ENCODE data around the gene CPNE6. TPM values are rescaled to one million over a fixed set of nuclear protein-coding genes. Genes with fewer than 3 reads are reported as not detected.

Gene CPNE6
- total and polyA plus RNA-seq, 2 of the 13 experiments (the other 11 are each of a cell fraction or from before 2014, with no cell fraction given), result not detected

GRCh38 chr14:24032727-24033418 lies 38.5 kb upstream of the CPNE6 start (continued):
- no peak for TF ChIP-seq NR2F1 (CRISPR knock-in tag; IDR thresholded peaks at IDR 0.05)
- TF ChIP-seq ARID5B (CRISPR knock-in tag; IDR thresholded peaks at IDR 0.05), result peak; percentile 96
- no peak for TF ChIP-seq TCF12 (IDR thresholded peaks at IDR 0.05)
- TF ChIP-seq TCF12 (CRISPR knock-in tag; IDR thresholded peaks at IDR 0.05), result no peak
- TF ChIP-seq ETV5 (CRISPR knock-in tag; IDR thresholded peaks at IDR 0.05; ENCODE audit: borderline replicate concordance), result peak; percentile 30; the same call in 1 of the 2 replicates
- TF ChIP-seq ZNF446 (CRISPR knock-in tag; IDR thresholded peaks at IDR 0.05), result no peak
- TF ChIP-seq ZNF644 (CRISPR knock-in tag; IDR thresholded peaks at IDR 0.05; ENCODE audit: low read depth), result peak; percentile 90
- TF ChIP-seq MAX (IDR thresholded peaks at IDR 0.05), result peak; percentile 46
- TF ChIP-seq SIN3A (IDR thresholded peaks at IDR 0.05; ENCODE audit: borderline replicate concordance, low read depth, low read length), result 0 out of 2 replicates have a peak, but pooled peaks have one; percentile 24
- TF ChIP-seq ELF3 (CRISPR knock-in tag; IDR thresholded peaks at IDR 0.05), result 0 out of 2 replicates have a peak, but pooled peaks have one; percentile 71
- TF ChIP-seq CBX5 (CRISPR knock-in tag; IDR thresholded peaks at IDR 0.05; ENCODE audit: borderline replicate concordance), result peak; percentile 92
- TF ChIP-seq MATR3 (CRISPR knock-in tag; IDR thresholded peaks at IDR 0.05), result no peak
- TF ChIP-seq PCBP2 (optimal IDR thresholded peaks at IDR 0.05; ENCODE audit: low read depth, low read length, poor library complexity, severe bottlenecking), result no peak
- no peak for TF ChIP-seq YEATS4 (CRISPR knock-in tag; IDR thresholded peaks at IDR 0.05; ENCODE audit: borderline replicate concordance)
- peak; percentile 97; the same call in 1 of the 2 replicates for TF ChIP-seq KDM1A (CRISPR knock-in tag; IDR thresholded peaks at IDR 0.05)
- peak; percentile 55; the same call in 1 of the 2 replicates for TF ChIP-seq KDM2A (CRISPR knock-in tag; IDR thresholded peaks at IDR 0.05; ENCODE audit: borderline replicate concordance, low read depth)
- TF ChIP-seq SYNCRIP (IDR thresholded peaks at IDR 0.05; ENCODE audit: insufficient read depth, low read depth, low read length), result no peak
- TF ChIP-seq TFDP2 (CRISPR knock-in tag; IDR thresholded peaks at IDR 0.05), result 0 out of 2 replicates have a peak, but pooled peaks have one; percentile 24
- TF ChIP-seq U2AF2 (IDR thresholded peaks at IDR 0.05; ENCODE audit: low read depth, low read length), result no peak
- 0 out of 2 replicates have a peak, but pooled peaks have one; percentile 14 for TF ChIP-seq ZNF317 (CRISPR knock-in tag; IDR thresholded peaks at IDR 0.05)
- no peak for TF ChIP-seq ZNF761 (CRISPR knock-in tag; conservative IDR thresholded peaks at IDR 0.05)
- no peak for TF ChIP-seq ZNF639 (CRISPR knock-in tag; conservative IDR thresholded peaks at IDR 0.05)
- TF ChIP-seq ZNF607 (CRISPR knock-in tag; IDR thresholded peaks at IDR 0.05; ENCODE audit: borderline replicate concordance), result no peak
- no peak for TF ChIP-seq ERF (CRISPR knock-in tag; IDR thresholded peaks at IDR 0.05)
- no peak for TF ChIP-seq SMARCC2 (IDR thresholded peaks at IDR 0.05)

Measured in HepG2 (cell line).